SK-N-SH (cell line): ENCODE measurements around the gene UNC5B. TPM values are rescaled to one million over a fixed set of nuclear protein-coding genes. Genes with fewer than 3 reads are reported as not detected.

ENCODE experiments used
- CTCF ChIA-PET: fragments of 300-600, 350-600 bp; formaldehyde crosslinking; extraction: SDS; loops from one replicate; lab custom pipeline; 2021; lab: Yijun Ruan, JAX
- POLR2A ChIA-PET: fragments of 350-600 bp; sonication (Branson Sonifier 250); formaldehyde crosslinking; extraction: SDS; loops from one replicate; lab custom pipeline; 2020; ENCODE audit warnings: antibody characterized with exemption, inconsistent platforms; lab: Yijun Ruan, JAX
- DNase-seq: peaks from one replicate; pipeline ENCODE4 v3.0.0; 2012
- H2AFZ ChIP-seq: fragments of 200-600 bp; sonication (generic); 2 replicates; pipeline ENCODE4 v1.8.1; 2016; ENCODE audit warnings: antibody characterized with exemption, mild to moderate bottlenecking, low read depth
- H3F3A ChIP-seq: fragments of 200-600 bp; sonication (generic); replicated peaks from 2 replicates; pipeline ENCODE3; 2016; ENCODE audit warnings: antibody characterized with exemption, mild to moderate bottlenecking; ENCODE audit not compliant: insufficient read depth
- H3K27ac ChIP-seq, 2 experiments: fragments of 200-500 bp in 1 of 2; fragments of 200-600 bp in 1 of 2; sonication (Bioruptor generic) in 1 of 2; sonication (generic), shearing (Covaris generic) in 1 of 2; 2 replicates each; pipeline versions ENCODE4 v1.5.1 to v1.6.1; 2014 to 2016; ENCODE audit warnings: low read depth in 2 of 2, inconsistent platforms in 1 of 2, low read length in 1 of 2, mild to moderate bottlenecking in 1 of 2, mixed read lengths in 1 of 2
- H3K27me3 ChIP-seq: fragments of 200-600 bp; sonication (generic), shearing (Covaris generic); 2 replicates; pipeline ENCODE4 v1.6.1; 2016; ENCODE audit warnings: mixed run types; ENCODE audit not compliant: insufficient read depth
- H3K36me3 ChIP-seq, 2 experiments: fragments of 200-500 bp in 1 of 2; fragments of 200-600 bp in 1 of 2; sonication (Bioruptor generic) in 1 of 2; sonication (generic) in 1 of 2; replicated peaks in 1 of 2; 2 replicates each; pipeline versions ENCODE3 to v1.5.1; 2014 to 2016; ENCODE audit warnings: low read length in 1 of 2, mild to moderate bottlenecking in 1 of 2; ENCODE audit not compliant: insufficient read depth in 2 of 2, control insufficient read depth in 1 of 2
- H3K4me1 ChIP-seq, 2 experiments: fragments of 200-500 bp in 1 of 2; fragments of 200-600 bp in 1 of 2; sonication (Bioruptor generic) in 1 of 2; sonication (generic), shearing (Covaris generic) in 1 of 2; 2 replicates each; pipeline versions ENCODE4 v1.5.1 to v1.6.1; 2014 to 2016; ENCODE audit warnings: low read depth in 1 of 2, low read length in 1 of 2, mixed run types in 1 of 2; ENCODE audit not compliant: insufficient read depth in 2 of 2, control insufficient read depth in 1 of 2
- H3K4me2 ChIP-seq: fragments of 200-600 bp; sonication (generic), shearing (Covaris generic); 2 replicates; pipeline ENCODE4 v1.6.1; 2017; ENCODE audit warnings: mixed run types
- H3K4me3 ChIP-seq, 2 experiments: fragments of 200-500 bp in 1 of 2; fragments of 200-600 bp in 1 of 2; sonication (Bioruptor generic) in 1 of 2; sonication (generic), shearing (Covaris generic) in 1 of 2; 2 replicates each; pipeline versions ENCODE4 v1.5.1 to v1.8.1; 2014 to 2016; ENCODE audit warnings: low read depth in 2 of 2, inconsistent platforms in 1 of 2, low read length in 1 of 2, mild to moderate bottlenecking in 1 of 2, mixed read lengths in 1 of 2, moderate library complexity in 1 of 2
- H3K79me2 ChIP-seq: fragments of 200-600 bp; sonication (generic); 2 replicates; pipeline ENCODE4 v1.8.1; 2017; ENCODE audit warnings: mild to moderate bottlenecking; ENCODE audit not compliant: insufficient read depth
- H3K9ac ChIP-seq: fragments of 200-600 bp; sonication (generic); 2 replicates; pipeline ENCODE4 v1.6.1; 2017; ENCODE audit warnings: mixed run types
- H3K9me2 ChIP-seq: fragments of 200-600 bp; sonication (generic); 2 replicates; pipeline ENCODE4 v1.6.1; 2017; ENCODE audit warnings: mixed run types
- H3K9me3 ChIP-seq: fragments of 200-600 bp; sonication (generic); 2 replicates; pipeline ENCODE4 v1.6.1; 2017; ENCODE audit warnings: mixed run types, mild to moderate bottlenecking, moderate library complexity
- H4K20me1 ChIP-seq: fragments of 200-600 bp; sonication (generic); 2 replicates; pipeline ENCODE4 v1.6.1; 2017; ENCODE audit warnings: mild to moderate bottlenecking, mixed run types; ENCODE audit not compliant: insufficient read depth
- EP300 ChIP-seq, 2 experiments: IDR thresholded peaks; 2 replicates each; pipeline versions ENCODE4 v1.4.0 to v1.6.1; 2012; ENCODE audit warnings: borderline replicate concordance in 1 of 2, low read depth in 1 of 2, low read length in 1 of 2
- FOSL2 ChIP-seq: IDR thresholded peaks from 2 replicates; pipeline ENCODE4 v1.4.0; 2012; ENCODE audit warnings: low read depth, mild to moderate bottlenecking, moderate library complexity, borderline replicate concordance
- JUND ChIP-seq: IDR thresholded peaks from 2 replicates; pipeline ENCODE4 v1.4.0; 2012
- MEF2A ChIP-seq: IDR thresholded peaks from 2 replicates; pipeline ENCODE4 v1.4.0; 2012; ENCODE audit warnings: low read depth, borderline replicate concordance
- PBX3 ChIP-seq: IDR thresholded peaks from 2 replicates; pipeline ENCODE4; 2012
- RCOR1 ChIP-seq: fragments of 150-350 bp; IDR thresholded peaks from 2 replicates; pipeline ENCODE4 v1.6.1; 2017; ENCODE audit warnings: antibody characterized with exemption, low read length
- RXRA ChIP-seq: IDR thresholded peaks from 2 replicates; pipeline ENCODE4 v1.4.0; 2012; ENCODE audit warnings: low read depth, mild to moderate bottlenecking, borderline replicate concordance
- SIN3A ChIP-seq: IDR thresholded peaks from 2 replicates; pipeline ENCODE4 v1.6.1; 2012; ENCODE audit warnings: low read depth, mild to moderate bottlenecking, low read length, moderate library complexity, borderline replicate concordance
- SMC3 ChIP-seq: IDR thresholded peaks from 2 replicates; pipeline ENCODE4 v1.6.1; 2012; ENCODE audit warnings: low read depth, low read length, improper control_type of control experiment
- TAF1 ChIP-seq: IDR thresholded peaks from 2 replicates; pipeline ENCODE4 v1.6.1; 2012; ENCODE audit warnings: low read depth, mild to moderate bottlenecking, low read length, moderate library complexity, borderline replicate concordance
- TCF12 ChIP-seq: IDR thresholded peaks from 2 replicates; pipeline ENCODE4 v1.4.0; 2012
- TEAD4 ChIP-seq: IDR thresholded peaks from 2 replicates; pipeline ENCODE4 v1.4.0; 2012; ENCODE audit warnings: mild to moderate bottlenecking, borderline replicate concordance; ENCODE audit not compliant: insufficient read depth
- WGBS: methylation state at CpG from one replicate; pipeline ENCODE4 v1.1.6; 2017; ENCODE audit warnings: low lambda C conversion rate; 5-methylcytosine and 5-hydroxymethylcytosine counted together
- polyA plus RNA-seq, 3 experiments: library from polyadenylated mRNA; depleted of rRNA; stranded (reverse); fragments of >200 nt; gene quantifications; 2 replicates each; pipeline ENCODE4 v1.2.3, GENCODE V29; 2012
- TF ChIP-seq, protein P1 (sequence below): IDR thresholded peaks from 2 replicates; pipeline ENCODE4 v1.4.0; 2012; ENCODE audit warnings: low read depth, borderline replicate concordance
- TF ChIP-seq, protein P2 (sequence below): IDR thresholded peaks from 2 replicates; pipeline ENCODE4 v1.6.1; 2012; ENCODE audit warnings: mild to moderate bottlenecking, low read depth, low read length, moderate library complexity
- TF ChIP-seq, protein P3 (sequence below): IDR thresholded peaks from 2 replicates; pipeline ENCODE4 v1.4.0; 2012; ENCODE audit warnings: low read depth, borderline replicate concordance

Gene UNC5B
- polyA plus RNA-seq, 1 of the 3 experiments (the other 2 are of a cell fraction): 13.8 TPM

GRCh38 chr10:71312220-71312619 is 99.8 kb downstream of the UNC5B start:
- Histone ChIP-seq H2AFZ (no peak overlapping the region), H3K4me3 (no peak overlapping the region), H4K20me1 (no peaks in the 10 kb centered on the region), H3K27ac (no peak overlapping the region), H3K27me3 (no peaks in the 10 kb centered on the region), H3K4me1 (peaks cover 0 to 7% of the 10 kb centered on the region in 2 experiments; a peak in 1 of 4 replicates), H3K79me2 (no peaks in the 10 kb centered on the region), H3K9ac (no peak overlapping the region), H3K9me3 (no peaks in the 10 kb centered on the region), H3K4me2 (no peak overlapping the region), H3K9me2 (no peaks in the 10 kb centered on the region), H3K36me3 (peaks cover 0 to 3% of the 10 kb centered on the region in 2 experiments), H3F3A (peaks cover 24% of the 10 kb centered on the region)
- CTCF ChIA-PET: interaction anchor here (1.3 to 5.1 kb wide), 2 partner anchors 14 to 385 kb away, joined by 3 to 33 read pairs; no protein-coding TSS in a partner anchor
- TF ChIP-seq, protein P1, sequence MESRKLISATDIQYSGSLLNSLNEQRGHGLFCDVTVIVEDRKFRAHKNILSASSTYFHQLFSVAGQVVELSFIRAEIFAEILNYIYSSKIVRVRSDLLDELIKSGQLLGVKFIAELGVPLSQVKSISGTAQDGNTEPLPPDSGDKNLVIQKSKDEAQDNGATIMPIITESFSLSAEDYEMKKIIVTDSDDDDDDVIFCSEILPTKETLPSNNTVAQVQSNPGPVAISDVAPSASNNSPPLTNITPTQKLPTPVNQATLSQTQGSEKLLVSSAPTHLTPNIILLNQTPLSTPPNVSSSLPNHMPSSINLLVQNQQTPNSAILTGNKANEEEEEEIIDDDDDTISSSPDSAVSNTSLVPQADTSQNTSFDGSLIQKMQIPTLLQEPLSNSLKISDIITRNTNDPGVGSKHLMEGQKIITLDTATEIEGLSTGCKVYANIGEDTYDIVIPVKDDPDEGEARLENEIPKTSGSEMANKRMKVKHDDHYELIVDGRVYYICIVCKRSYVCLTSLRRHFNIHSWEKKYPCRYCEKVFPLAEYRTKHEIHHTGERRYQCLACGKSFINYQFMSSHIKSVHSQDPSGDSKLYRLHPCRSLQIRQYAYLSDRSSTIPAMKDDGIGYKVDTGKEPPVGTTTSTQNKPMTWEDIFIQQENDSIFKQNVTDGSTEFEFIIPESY: no peak
- TF ChIP-seq, protein P2, sequence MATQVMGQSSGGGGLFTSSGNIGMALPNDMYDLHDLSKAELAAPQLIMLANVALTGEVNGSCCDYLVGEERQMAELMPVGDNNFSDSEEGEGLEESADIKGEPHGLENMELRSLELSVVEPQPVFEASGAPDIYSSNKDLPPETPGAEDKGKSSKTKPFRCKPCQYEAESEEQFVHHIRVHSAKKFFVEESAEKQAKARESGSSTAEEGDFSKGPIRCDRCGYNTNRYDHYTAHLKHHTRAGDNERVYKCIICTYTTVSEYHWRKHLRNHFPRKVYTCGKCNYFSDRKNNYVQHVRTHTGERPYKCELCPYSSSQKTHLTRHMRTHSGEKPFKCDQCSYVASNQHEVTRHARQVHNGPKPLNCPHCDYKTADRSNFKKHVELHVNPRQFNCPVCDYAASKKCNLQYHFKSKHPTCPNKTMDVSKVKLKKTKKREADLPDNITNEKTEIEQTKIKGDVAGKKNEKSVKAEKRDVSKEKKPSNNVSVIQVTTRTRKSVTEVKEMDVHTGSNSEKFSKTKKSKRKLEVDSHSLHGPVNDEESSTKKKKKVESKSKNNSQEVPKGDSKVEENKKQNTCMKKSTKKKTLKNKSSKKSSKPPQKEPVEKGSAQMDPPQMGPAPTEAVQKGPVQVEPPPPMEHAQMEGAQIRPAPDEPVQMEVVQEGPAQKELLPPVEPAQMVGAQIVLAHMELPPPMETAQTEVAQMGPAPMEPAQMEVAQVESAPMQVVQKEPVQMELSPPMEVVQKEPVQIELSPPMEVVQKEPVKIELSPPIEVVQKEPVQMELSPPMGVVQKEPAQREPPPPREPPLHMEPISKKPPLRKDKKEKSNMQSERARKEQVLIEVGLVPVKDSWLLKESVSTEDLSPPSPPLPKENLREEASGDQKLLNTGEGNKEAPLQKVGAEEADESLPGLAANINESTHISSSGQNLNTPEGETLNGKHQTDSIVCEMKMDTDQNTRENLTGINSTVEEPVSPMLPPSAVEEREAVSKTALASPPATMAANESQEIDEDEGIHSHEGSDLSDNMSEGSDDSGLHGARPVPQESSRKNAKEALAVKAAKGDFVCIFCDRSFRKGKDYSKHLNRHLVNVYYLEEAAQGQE: no peak
- TF ChIP-seq JUND (no peak), SMC3 (no peak), RCOR1 (no peak), TEAD4 (no peak), RXRA (no peak), MEF2A (no peak), PBX3 (no peak), SIN3A (no peak), EP300 (IDR thresholded peaks at IDR 0.05; ENCODE audit: borderline replicate concordance in 1 of 2, low read depth in 1 of 2, low read length in 1 of 2) (no peak), TCF12 (no peak), FOSL2 (no peak), TAF1 (no peak)
- TF ChIP-seq, protein P3, sequence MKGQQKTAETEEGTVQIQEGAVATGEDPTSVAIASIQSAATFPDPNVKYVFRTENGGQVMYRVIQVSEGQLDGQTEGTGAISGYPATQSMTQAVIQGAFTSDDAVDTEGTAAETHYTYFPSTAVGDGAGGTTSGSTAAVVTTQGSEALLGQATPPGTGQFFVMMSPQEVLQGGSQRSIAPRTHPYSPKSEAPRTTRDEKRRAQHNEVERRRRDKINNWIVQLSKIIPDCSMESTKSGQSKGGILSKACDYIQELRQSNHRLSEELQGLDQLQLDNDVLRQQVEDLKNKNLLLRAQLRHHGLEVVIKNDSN: no peak
- WGBS: 87% methylated on average over 1 of the region's 1 CpG
- DNase-seq: no peak
- POLR2A ChIA-PET: no interaction called here
